CD14-positive monocyte (primary cell): ENCODE results near the gene LEPR. TPM values are rescaled to one million over a fixed set of nuclear protein-coding genes. Genes with fewer than 3 reads are reported as not detected.

Experiments
- DNase-seq, 3 donors: peaks; one replicate each; pipeline ENCODE4 v3.0.0-alpha.2; 2011 to 2022
- H2AFZ ChIP-seq: 2 replicates; pipeline ENCODE4 v1.6.0; 2012; ENCODE audit warnings: mild to moderate bottlenecking, low read depth, low read length, inconsistent platforms; ENCODE audit not compliant: insufficient read depth, poor library complexity, severe bottlenecking
- H3K27ac ChIP-seq, 2 donors: 1 replicate in 1 of 2; 2 replicates in 1 of 2; pipeline ENCODE4 v1.5.1; 2012 to 2013; ENCODE audit warnings: low read length in 2 of 2, control low read depth in 1 of 2, inconsistent platforms in 1 of 2, low read depth in 1 of 2, mild to moderate bottlenecking in 1 of 2
- H3K27me3 ChIP-seq, 2 donors: one replicate each; pipeline versions ENCODE4 v1.6.0 to v1.6.1; 2011 to 2013; ENCODE audit warnings: low read length in 2 of 2; ENCODE audit not compliant: control insufficient read depth in 2 of 2, insufficient read depth in 2 of 2
- H3K36me3 ChIP-seq, 2 donors: replicated peaks in 1 of 2; 1 replicate in 1 of 2; 2 replicates in 1 of 2; pipeline versions ENCODE4 v1.5.1 to v1.6.1; 2012 to 2013; ENCODE audit warnings: low read length in 2 of 2, control low read depth in 1 of 2, inconsistent platforms in 1 of 2, mild to moderate bottlenecking in 1 of 2; ENCODE audit not compliant: insufficient read depth in 2 of 2, control insufficient read depth in 1 of 2
- H3K4me1 ChIP-seq, 2 donors: 1 replicate in 1 of 2; 2 replicates in 1 of 2; pipeline versions ENCODE4 v1.5.1 to v1.6.1; 2012 to 2013; ENCODE audit warnings: low read length in 2 of 2, control low read depth in 1 of 2, inconsistent platforms in 1 of 2, mild to moderate bottlenecking in 1 of 2, moderate library complexity in 1 of 2; ENCODE audit not compliant: insufficient read depth in 2 of 2, control insufficient read depth in 1 of 2
- H3K4me2 ChIP-seq: replicated peaks from 2 replicates; pipeline ENCODE3; 2012; ENCODE audit warnings: low read length, moderate library complexity, mild to moderate bottlenecking; ENCODE audit not compliant: poor library complexity, severe bottlenecking; ENCODE audit errors: extremely low read depth
- H3K4me3 ChIP-seq, 3 experiments: fragments of 200-600 bp in 1 of 3; sonication (generic) in 1 of 3; replicated peaks in 1 of 3; 1 replicate in 2 of 3; 2 replicates in 1 of 3; pipeline ENCODE4 v1.5.1; 2011 to 2013; ENCODE audit warnings: low read length in 3 of 3, mild to moderate bottlenecking in 3 of 3, control low read depth in 2 of 3, low read depth in 2 of 3, inconsistent platforms in 1 of 3, moderate library complexity in 1 of 3
- H3K79me2 ChIP-seq: 2 replicates; pipeline ENCODE4 v1.6.0; 2012; ENCODE audit warnings: mild to moderate bottlenecking, control low read depth, inconsistent platforms, low read length, moderate library complexity; ENCODE audit not compliant: insufficient read depth
- H3K9ac ChIP-seq: 2 replicates; pipeline ENCODE4 v1.6.0; 2017; ENCODE audit warnings: low read length, mild to moderate bottlenecking; ENCODE audit not compliant: insufficient read depth, poor library complexity, severe bottlenecking
- H3K9me3 ChIP-seq, 2 donors: replicated peaks in 1 of 2; 1 replicate in 1 of 2; 2 replicates in 1 of 2; pipeline versions ENCODE4 v1.5.1 to v1.6.1; 2012 to 2013; ENCODE audit warnings: low read length in 2 of 2, control low read depth in 1 of 2; ENCODE audit not compliant: control insufficient read depth in 1 of 2, insufficient read depth in 1 of 2
- H4K20me1 ChIP-seq: 2 replicates; pipeline ENCODE4 v1.6.0; 2012; ENCODE audit warnings: mild to moderate bottlenecking, low read length, control low read depth, moderate library complexity; ENCODE audit not compliant: insufficient read depth
- H3K27ac Mint-ChIP-seq, 7 donors: one replicate each; pipeline ENCODE4 v1.8.0; 2020; ENCODE audit warnings: mild to moderate bottlenecking in 7 of 7, mixed read lengths in 7 of 7, moderate library complexity in 6 of 7, inconsistent platforms in 2 of 7
- H3K27me3 Mint-ChIP-seq, 3 donors: one replicate each; pipeline ENCODE4 v1.8.0; 2021 to 2022; ENCODE audit warnings: low read depth in 3 of 3, mild to moderate bottlenecking in 3 of 3, mixed read lengths in 3 of 3, moderate library complexity in 3 of 3, inconsistent platforms in 1 of 3
- H3K36me3 Mint-ChIP-seq, 2 donors: one replicate each; pipeline ENCODE4 v1.8.0; 2020; ENCODE audit warnings: mixed read lengths in 2 of 2, inconsistent platforms in 1 of 2, mild to moderate bottlenecking in 1 of 2
- H3K4me1 Mint-ChIP-seq: one replicate; pipeline ENCODE4 v1.8.0; 2020; ENCODE audit warnings: mild to moderate bottlenecking, mixed read lengths
- H3K4me3 Mint-ChIP-seq, 2 donors: one replicate each; pipeline ENCODE4 v1.8.0; 2020; ENCODE audit warnings: mild to moderate bottlenecking in 2 of 2, mixed read lengths in 2 of 2, moderate library complexity in 1 of 2
- H3K9me3 Mint-ChIP-seq, 7 donors: one replicate each; pipeline ENCODE4 v1.8.0; 2020 to 2022; ENCODE audit warnings: mixed read lengths in 7 of 7, mild to moderate bottlenecking in 6 of 7, moderate library complexity in 6 of 7, inconsistent platforms in 2 of 7
- CTCF ChIP-seq: fragments of 200-600 bp; IDR thresholded peaks from one replicate; pipeline ENCODE4 v1.8.0; 2022; ENCODE audit warnings: antibody characterized with exemption, mild to moderate bottlenecking
- WGBS: methylation state at CpG from one replicate; pipeline ENCODE4 v1.1.5; 2013; ENCODE audit warnings: missing lambda C conversion rate; ENCODE audit not compliant: insufficient coverage; 5-methylcytosine and 5-hydroxymethylcytosine counted together
- intact Hi-C, 2 donors: fragments of 100-400 bp; cut with micrococcal nuclease; formaldehyde crosslinking; loops; one replicate each; pipeline versions ENCODE4 v1.15.0 to v1.15.1; 2023
- polyA plus RNA-seq, 3 donors: library from polyadenylated mRNA; depleted of rRNA in 1 of 3; unstranded in 2 of 3; stranded (reverse) in 1 of 3; fragments of 300-500 nt in 2 of 3; fragments of >200 nt in 1 of 3; fragmentation: Illumina TruSeq in 2 of 3; gene quantifications; 1 replicate in 2 of 3; 2 replicates in 1 of 3; pipeline ENCODE4 v1.2.3, GENCODE V29; 2012 to 2021

Gene LEPR
- polyA plus RNA-seq, 3 donors: 0.85 to 3.0 (median 1.0) TPM

GRCh38 chr1:65395887-65396612 is 24.4 kb upstream of the LEPR start:
- Histone ChIP-seq H3K9me3 (no peaks in the 10 kb centered on the region), H3K9ac (no peak overlapping the region), H3K27ac (no peak overlapping the region), H4K20me1 (no peaks in the 10 kb centered on the region), H3K27me3 (no peaks in the 10 kb centered on the region), H3K4me1 (peaks cover 5% of the 10 kb centered on the region in 2 donors), H2AFZ (no peak overlapping the region), H3K4me3 (no peak overlapping the region), H3K4me2 (no peak overlapping the region), H3K36me3 (no peaks in the 10 kb centered on the region), H3K79me2 (no peaks in the 10 kb centered on the region)
- peaks cover 14% of the 10 kb centered on the region for H3K4me1 Mint-ChIP-seq
- H3K36me3 Mint-ChIP-seq: no peaks in the 10 kb centered on the region
- WGBS: 70% methylated on average over 3 of the region's 3 CpGs
- peaks cover 0 to 1% (median 0%) of the 10 kb centered on the region in 3 donors for H3K27me3 Mint-ChIP-seq
- peak in 2 of 3 donors; percentile 6 to 20 for DNase-seq
- no peak overlapping the region for H3K4me3 Mint-ChIP-seq
- TF ChIP-seq CTCF: no peak
- intact Hi-C loops: no loop called here
- H3K27ac Mint-ChIP-seq: peak overlapping the region in 1 of 7 donors; percentile 61
- H3K9me3 Mint-ChIP-seq: no peaks in the 10 kb centered on the region

GRCh38 chr1:65398083-65398482 is 22.4 kb upstream of the LEPR start:
- no peaks in the 10 kb centered on the region for H4K20me1 ChIP-seq
- H3K27me3 ChIP-seq: no peaks in the 10 kb centered on the region
- H3K9me3 ChIP-seq: no peaks in the 10 kb centered on the region
- no peak overlapping the region for H2AFZ ChIP-seq
- H3K27ac Mint-ChIP-seq: no peak overlapping the region
- no peak overlapping the region for H3K4me3 Mint-ChIP-seq
- no peaks in the 10 kb centered on the region for H3K9me3 Mint-ChIP-seq
- H3K4me2 ChIP-seq: no peak overlapping the region
- H3K4me1 Mint-ChIP-seq: peaks cover 16% of the 10 kb centered on the region
- TF ChIP-seq CTCF: no peak
- no peak overlapping the region for H3K9ac ChIP-seq
- H3K27me3 Mint-ChIP-seq: peaks cover 0 to 1% (median 0%) of the 10 kb centered on the region in 3 donors
- intact Hi-C loops: no loop called here
- no peaks in the 10 kb centered on the region for H3K36me3 ChIP-seq
- H3K79me2 ChIP-seq: no peaks in the 10 kb centered on the region
- H3K36me3 Mint-ChIP-seq: no peaks in the 10 kb centered on the region
- H3K27ac ChIP-seq: no peak overlapping the region
- WGBS: no CpG with 5 or more reads among the region's 1 CpG
- DNase-seq: no peak
- H3K4me1 ChIP-seq: peaks cover 5% of the 10 kb centered on the region in 2 donors
- H3K4me3 ChIP-seq: no peak overlapping the region
